Activated CD4-positive, alpha-beta T cell treated with anti-CD3 and anti-CD28 coated beads for 4 hours (primary cell): Measurements from ENCODE around the gene PDE12.
"Not testable (repeated sequence)": the region's sequence is repeated elsewhere in the genome, so short reads cannot be mapped to it uniquely, and the experiment has no call there.

Source experiments
- DNase-seq, 2 donors: peaks; one replicate each; pipeline ENCODE4 v3.0.0-alpha.2; 2020

PDE12 gene

DNA sequence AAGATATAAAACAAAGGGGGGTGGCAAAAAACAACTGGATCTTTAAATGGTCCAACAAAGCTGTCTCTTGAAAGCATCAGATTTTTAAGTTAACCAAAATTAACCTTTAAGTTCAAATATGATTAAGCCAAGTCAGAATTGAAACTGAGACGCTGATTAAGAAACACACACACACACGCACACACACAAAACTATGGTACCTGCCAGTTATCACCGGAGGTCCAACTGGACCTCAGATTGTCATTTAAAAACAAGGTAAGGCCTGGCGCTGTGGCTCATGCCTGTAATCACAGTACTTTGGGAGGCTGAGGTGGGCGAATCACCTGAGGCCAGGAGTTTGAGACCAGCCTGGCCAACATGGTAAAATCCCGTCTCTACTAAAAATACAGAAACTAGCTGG lies 30.7 kb downstream of the PDE12 start:
- DNase-seq, result no peak

DNA sequence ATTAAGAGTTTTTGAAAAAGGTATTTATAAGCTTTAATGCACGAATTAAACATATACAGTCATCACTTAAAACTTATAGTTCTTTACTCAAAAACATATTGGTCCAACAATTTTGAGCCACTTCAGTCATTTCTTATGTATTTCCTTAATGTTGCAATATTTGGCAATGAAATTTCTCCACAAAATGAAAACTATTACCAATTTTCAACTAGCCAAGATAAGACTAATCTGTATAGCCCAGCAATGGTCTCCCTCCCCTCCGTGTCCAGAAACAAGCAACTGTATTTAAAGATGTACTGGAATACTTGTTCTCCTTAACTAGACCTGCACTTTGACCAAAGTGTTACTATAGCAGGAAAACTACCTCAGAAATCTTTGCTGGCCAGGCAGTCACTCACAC lies 31.8 kb downstream of the PDE12 start:
- no peak for DNase-seq

DNA sequence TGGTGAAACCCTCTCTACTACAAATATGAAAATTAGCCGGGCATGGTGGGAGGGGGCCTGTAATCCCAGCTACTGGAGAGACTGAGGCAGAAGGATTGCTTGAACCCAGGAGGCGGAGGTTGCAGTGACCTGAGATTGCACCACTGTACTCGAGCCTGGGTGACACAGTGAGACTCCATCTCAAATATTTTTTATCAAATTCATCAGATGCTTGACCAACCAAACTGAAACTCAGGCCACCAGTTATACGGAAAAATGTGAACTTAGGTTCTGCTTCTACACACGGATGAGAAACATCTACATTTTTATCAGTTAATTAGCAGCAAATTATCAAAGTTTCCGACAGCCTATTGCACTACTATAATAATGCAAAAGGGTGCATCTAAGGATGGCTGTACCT lies 36.2 kb downstream of the PDE12 start:
- no peak for DNase-seq

DNA sequence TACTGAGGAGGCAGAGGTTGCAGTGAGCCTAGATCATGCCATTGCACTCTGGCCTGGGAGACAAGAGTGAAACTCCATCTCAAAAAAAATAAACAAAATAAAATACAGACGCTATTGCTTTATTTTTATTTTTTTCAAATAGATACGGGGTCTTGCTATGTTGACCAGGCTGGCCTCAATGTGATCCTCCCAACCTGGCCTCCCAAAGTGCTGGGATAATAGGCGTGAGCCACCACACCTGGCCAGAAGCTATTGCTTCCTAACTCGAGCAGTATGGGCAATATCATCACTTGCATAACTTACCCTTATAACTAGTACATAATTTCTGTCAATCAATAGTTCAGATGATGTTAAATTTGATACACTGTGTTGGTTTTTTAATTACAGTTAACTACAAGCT lies 38.1 kb downstream of the PDE12 start:
- DNase-seq, result no peak

DNA sequence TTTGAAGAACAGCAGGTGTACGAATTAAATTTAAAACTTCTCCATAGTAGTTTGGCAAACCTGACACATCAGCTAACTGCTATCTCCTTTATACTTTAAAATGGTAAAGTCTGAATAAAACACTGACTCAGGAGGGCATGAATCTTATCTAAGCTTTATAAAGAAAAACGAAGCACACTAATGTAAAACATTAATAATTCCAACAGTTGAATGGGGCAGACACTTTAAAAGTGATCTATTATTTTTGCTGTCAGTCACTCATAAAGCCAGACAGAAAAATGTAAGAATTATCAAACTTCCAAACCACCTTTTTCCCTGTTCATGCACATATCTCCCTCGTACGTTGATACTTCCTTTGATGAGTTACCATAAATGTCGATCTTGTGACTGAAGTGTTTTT lies 38.5 kb downstream of the PDE12 start:
- no peak for DNase-seq

DNA sequence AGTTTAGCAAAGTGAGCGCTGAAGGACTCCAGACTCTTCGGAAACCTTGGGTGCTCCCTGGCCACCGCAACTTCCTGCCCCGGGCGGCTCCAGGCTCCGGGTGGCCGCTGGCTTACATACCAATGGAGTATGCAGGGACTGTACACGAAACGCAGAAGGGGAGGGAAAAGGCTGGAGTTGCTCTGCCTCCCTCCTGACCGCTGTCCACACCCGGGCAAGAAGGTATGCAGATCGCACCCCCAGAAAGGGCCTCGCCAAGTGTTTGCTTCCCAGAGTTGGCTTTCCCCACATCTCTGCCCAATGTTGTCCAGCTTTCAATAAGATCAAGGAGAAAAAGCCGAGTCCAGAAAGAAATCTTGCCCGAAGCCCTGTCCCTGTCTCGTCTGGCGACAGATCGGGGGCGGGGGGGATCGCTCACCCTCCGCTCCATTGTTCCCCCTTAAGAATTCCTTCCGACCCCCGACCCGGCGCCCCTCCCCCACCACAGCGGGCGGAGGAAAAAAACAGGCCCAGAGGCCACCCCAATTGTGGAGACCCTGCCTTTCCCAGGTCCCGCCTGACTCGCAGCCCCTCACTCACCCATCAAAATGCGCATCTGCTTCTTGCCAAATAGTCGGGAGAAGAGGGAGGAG lies 40.5 kb downstream of the PDE12 start:
- peak; percentile 35 to 53 for DNase-seq

DNA sequence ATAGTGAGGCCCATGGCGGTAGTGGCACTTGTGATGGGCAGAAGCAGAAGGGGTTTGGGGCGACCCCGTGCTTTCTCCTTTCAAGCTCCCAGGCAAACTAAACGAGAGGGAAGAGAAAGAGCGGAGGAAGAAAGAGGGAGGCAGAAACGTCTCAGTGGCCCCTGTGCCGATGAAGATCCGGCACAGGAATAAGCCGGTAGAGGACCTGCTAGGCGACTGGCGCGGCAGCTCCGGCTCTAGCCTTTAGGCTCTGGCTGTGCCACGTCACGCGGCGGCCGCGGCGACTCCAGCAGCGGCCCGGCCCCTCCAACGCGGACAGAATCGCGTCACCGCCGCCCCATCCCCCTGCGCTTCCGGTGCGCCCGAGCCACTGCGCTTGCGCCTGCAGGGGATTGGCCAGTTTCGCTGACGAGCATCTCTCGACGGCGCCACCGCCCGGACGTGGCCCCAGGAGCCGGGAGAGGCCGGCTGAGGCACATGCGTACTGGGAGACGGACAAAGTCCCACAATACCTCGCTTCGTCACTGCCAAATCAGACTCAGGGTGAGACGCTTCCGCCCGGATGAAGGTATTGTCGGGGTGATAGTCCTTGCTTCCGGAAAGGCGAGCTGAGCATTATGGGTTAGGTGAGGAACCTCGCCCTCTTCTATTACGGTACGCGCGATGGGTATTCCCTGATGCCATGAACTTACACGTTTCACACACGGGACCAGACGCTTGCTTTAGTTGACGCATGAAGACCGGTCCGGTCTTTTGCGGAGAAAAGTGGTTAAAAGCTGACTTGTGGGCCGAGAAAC lies 41.3 kb downstream of the PDE12 start, which contains the start of gene ARF4:
ARF4 (minus strand) TSS at position 218 of the 797 bp plus-strand sequence; CDS start at position 14, 204 bp downstream.
- DNase-seq, result peak; percentile 98 to 99

DNA sequence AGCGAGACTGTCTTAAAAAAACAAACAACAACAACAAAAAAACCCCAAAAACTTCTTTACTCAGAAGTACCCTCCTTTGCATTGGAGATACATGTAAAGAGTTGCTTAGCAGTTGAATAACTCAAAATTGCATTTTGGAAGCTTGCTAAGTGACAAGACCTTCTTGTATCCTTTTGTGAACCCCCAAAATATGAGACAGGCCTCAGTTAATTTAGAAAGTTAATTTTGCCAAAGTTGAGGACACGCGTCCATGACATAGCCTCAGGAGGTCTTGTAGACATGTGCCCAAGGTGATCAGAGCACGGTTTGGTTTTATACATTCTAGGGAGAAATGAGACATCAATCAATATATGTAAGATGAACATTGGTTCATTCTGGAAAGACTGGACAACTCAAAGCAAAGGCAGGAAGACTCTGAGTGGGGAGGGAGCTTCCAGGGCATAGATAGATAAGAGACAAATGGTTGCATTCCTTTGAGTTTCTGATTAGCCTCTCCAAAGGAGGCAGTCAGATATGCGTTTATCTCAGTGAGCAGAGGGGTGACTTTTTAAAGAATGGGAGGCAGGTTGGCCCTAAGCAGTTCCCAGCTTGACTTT lies 42.8 kb downstream of the PDE12 start:
- no peak for DNase-seq

DNA sequence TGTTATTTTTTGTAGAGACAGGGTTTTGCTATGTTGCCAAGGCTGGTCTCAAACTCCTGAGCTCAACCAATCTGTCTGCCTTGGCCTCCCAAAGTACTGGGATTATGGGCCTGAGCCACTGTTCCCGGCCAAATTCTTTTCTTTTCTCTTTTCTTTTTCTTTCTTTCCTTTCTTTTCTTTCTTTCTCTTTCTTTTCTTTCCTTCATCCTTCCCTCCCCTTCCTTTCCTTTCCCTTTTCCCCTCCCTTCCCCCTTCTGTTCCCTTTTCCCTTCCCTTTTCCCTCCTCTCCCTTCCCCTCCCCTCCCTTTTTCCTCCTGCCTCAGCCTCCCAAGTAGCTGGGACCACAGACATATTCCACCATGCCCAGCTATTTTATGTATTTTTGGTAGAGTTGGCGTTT lies 44.1 kb downstream of the PDE12 start:
- DNase-seq, result no peak

DNA sequence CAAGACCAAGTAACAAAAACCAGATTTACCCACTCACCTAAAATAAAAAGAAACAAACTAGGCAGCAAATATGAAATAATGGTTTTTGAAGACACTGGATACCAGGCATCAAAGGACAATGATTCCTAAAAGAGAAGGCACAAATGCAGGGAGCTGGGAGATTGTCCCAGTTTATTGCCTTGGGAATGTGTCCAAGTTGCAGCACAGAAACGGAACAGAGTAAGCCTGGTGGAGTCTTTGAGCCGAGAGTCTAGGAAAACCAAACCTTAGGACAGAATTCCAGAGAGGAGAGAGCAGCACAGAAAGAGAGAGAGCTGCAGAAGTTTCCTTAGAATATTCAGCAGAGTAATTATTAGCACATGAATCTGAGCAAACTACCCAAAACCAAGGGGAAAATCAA lies 48.9 kb downstream of the PDE12 start:
- no peak for DNase-seq

DNA sequence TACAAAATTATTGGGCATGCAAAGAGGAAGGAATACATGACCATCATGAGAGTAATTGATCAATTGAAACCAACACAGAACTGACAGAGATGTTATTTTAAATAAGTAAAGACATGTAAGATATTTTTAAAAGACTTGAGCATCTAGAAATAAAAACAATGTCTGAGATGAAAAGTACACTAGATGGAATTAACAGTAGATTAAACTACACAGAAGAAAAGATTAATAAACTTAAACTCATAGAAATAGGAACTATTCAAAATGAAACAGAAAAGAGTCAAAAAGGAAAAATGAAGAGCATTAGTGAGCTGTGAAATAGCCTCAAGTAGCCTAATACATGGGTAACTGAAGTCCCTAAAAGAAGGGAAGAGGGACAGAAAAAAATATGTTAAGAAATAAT lies 49.6 kb downstream of the PDE12 start:
- no peak for DNase-seq

DNA sequence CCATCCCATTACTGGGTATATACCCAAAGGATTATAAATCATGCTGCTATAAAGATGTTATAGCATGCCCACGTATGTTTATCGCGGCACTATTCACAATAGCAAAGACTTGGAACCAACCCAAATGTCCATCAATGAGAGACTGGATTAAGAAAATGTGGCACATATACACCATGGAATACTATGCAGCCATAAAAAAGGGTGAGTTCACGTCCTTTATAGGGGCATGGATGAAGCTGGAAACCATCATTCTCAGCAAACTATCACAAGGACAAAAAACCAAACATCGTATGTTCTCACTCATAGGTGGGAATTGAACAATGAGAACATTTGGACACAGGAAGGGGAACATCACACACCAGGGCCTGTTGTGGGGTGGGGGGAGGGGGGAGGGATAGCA lies 55.8 kb downstream of the PDE12 start:
- not testable (repeated sequence) for DNase-seq

DNA sequence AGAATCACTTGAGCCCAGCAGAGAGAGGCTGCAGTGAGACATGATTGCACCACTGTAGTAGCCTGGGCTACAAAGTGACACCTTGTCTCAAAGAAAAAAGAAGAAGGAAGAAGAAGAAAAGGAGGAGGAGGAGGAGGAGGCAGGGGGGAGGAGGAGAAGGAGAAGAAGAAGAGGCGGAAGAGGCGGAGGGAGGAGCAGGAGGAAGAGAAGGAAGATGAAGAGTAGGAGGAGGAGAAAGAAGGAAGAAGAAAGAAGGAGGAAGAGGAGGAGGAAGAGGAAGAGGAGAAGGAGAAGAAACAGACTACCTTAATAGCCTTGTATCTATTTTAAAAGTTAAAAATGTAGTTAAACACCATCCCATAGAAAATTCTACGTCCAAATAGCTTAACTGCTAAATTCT lies 60.2 kb downstream of the PDE12 start:
- DNase-seq, result no peak
